GM18868 (cell line): ENCODE data around the gene ZDHHC14.
A peak's percentile ranks its signal among the peaks of the same experiment; 100 is the strongest.
"Not testable (repeated sequence)": the region's sequence is repeated elsewhere in the genome, so short reads cannot be mapped to it uniquely, and the experiment has no call there.

Experiments
- ATAC-seq: cut with Tn5 transposase; IDR thresholded peaks from one replicate; pipeline ENCODE4 v1.9.1; 2021; ENCODE audit warnings: mild to moderate bottlenecking, moderate library complexity; ENCODE audit not compliant: unreplicated experiment

ZDHHC14 gene

DNA sequence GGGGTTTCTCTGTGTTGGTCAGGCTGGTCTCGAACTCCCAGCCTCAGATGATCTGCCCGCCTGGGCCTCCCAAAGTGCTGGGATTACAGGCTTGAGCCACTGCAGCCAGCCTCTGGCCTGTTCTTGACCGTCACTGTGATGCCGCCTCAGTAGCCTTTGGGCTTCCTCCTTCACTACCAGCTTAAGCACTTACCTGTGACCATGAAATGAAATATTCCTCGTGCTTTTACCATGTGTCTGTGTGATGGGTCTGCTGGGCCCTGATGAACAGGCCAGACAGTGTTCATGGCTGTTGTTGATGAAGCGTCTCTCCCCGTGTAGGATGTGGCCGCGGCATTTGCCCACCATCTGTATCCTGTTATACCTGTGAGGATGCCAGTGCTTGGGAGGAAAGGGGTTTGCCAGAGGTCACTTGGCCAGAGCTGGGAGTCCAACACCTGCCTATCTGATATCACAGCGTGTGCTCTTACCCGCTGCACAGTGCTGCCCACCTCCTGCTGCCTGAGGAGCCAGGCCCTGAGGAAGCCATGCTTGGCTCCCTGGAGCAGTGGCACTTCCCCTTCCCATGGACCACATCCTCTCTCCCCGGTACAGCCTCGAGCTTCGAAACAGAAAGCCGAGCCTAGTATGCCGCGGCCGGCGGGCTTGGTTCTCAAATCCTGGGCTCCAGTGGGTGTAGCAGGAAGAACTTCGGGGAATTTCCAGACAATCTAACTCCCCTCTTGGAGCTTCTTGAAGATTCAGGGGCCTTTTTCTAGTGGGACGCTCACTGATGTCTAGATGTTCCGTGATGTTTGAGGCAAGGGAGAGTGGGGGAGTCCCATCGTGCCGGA lies 167.9 kb downstream of the ZDHHC14 start:
- no peak for ATAC-seq

GRCh38 chr6:157549468-157549745 lies 168.4 kb downstream of the ZDHHC14 start:
- no peak for ATAC-seq

DNA sequence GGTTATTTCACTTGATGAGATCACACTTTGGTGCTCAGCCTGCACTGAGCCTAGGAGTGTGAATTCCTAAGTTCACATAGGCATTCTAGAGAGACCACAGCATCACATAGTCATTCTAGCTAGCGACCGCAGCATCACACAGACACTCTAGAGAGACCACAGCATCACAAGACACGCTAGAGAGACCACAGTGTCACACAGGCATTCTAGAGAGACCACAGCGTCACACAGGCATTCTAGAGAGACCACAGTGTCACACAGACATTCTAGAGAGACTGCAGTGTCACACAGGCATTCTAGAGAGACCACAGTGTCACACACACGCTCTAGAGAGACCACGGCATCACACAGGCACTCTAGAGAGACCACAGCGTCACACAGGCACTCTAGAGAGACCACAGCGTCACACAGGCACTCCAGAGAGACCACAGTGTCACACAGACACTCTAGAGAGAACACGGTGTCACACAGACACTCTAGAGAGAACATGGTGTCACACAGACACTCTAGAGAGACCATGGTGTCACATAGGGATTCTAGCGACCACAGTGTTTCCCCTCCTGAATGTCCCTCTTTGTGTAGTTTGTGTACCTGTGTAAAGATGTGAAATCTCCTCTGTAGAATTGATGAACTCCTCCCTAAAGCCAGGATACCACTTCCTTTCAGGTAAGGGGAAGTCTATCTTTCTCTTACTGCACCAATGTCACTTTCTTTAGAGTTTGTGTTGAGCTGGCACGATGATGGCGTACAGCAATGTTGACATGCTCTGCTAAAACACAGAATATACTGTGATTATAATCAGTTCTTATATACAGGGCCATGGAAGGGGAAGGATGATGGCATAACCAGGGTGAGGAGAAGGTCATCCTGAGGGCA lies 169.4 kb downstream of the ZDHHC14 start:
- no peak for ATAC-seq

DNA sequence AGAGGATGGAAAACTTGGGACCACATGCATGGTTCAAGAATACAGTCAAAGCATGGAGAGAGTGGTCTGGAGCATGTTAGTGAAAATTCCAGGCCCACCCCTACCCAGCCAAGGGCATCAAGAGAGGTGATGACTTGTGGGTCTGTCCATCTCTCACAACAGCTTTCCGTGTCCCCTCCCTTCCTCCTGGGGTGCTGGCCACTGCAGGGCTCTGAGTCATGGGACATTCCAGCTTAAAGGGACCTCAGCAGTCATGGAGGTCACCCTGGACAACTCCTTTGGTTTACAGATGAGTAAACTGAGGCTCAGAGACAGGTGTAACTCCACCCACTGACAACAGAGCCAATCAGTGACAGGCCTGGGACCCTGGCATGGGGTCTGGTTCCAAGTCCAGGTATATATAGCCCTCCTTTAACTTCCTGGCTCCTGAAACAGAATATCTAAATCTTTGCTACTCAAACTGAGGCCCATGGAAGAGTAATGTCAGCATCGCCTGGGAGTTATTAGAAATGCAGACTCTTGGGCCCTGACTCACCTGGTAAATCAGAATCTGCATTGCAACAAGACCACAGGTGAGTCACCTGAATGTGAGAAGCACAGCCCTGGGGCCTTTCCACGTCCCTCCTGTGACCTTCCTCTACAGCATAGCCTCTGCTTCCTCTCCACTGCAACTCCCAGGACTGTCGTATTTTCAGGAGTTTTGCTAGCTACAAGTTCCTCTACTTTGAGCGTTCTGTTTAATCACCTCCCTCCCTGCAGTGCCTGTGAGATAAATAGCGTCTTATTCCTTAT lies 170.2 kb downstream of the ZDHHC14 start:
- ATAC-seq: no peak

DNA sequence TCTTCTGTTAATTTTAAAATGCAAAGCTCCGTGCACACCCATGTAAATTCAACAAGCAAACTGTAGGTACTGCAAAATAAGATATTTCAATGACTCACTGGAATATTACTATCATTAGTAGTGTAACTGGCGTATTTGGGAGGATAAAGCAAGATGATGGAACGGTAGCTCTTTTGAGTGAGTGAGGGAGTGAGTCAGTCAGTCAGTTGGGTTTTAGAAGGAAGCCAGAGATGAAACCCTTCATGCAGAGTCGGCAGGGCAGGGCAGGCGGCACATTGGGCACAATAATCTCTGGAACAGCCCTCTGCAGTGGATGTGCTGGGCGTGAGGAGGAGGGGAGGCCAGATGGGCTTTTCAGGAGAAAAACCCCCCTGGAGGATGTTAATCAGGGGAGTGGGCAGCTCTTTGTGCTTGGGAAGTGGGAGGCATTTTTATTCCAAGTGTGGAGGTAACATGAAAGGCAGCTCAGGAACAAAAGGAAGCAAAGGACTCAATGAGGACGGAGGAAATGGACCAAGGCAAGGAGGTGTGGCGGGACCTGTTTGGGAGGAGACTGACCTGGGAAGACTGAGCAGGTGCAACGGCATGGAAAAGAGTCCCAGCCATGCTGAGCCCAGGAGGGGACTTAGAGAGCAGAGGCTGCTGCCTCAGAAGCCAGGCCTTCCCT lies 171.2 kb downstream of the ZDHHC14 start:
- ATAC-seq: no peak

DNA sequence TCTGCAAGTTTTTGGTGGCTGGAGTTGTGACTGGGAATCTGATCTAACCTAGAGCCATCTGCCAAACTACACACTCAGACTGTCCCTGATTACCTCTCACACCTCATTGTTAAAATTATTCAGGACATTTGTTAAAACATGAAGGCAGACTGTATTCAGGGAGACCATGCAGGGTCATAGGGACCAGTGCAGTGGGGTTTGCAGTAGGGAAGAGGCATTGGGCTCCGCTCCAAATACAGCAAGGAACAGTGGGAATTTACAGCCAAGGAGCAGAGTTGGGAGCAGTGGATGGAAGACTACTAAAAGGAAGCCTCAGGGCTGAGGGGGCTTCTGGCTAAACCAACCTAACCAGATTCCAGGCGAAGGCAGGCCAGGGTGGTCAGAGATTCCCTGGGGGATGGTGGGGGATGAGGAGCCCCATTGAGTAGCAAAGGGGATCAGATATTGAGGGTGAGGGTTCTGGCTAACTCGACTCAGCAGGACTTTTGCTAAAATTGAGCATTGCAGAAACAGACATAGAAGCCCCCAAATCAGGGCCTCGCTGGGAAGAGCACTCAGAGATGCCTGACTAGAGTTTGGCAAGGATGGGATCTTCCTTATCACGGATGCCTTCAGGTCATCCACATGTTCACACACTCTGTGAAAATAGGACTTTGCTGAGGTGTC lies 172.0 kb downstream of the ZDHHC14 start:
- ATAC-seq: no peak

- ATAC-seq: no peak
Measured at GRCh38 chr6:157554747-157555146, 173.8 kb downstream of the ZDHHC14 start.

GRCh38 chr6:157555455-157556143 lies 174.6 kb downstream of the ZDHHC14 start:
- ATAC-seq: no peak

DNA sequence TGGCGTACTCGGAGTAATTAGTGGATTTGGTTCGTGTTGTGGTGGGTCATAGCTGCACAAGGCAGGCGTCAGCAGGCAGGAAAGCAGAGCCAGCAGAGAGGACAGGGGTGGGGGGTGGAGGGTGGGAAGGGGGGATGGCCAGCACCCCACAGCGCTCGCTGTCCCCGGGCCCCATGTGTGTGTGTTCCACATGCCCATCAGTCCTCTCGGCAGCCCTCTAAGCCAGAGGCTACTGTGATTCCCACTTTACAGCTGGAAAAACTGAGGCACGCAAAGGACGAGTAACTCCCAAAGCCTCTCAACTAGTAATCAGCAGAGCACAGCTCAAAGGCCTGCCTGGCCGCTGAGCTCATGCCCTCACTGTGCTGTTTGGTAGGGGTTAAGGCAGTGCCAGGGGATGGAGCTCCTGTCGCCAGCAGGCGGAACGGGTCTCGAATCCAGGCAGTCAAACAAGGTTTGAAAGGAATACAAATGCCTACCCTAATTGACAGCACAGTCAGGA lies 175.2 kb downstream of the ZDHHC14 start:
- no peak for ATAC-seq

DNA sequence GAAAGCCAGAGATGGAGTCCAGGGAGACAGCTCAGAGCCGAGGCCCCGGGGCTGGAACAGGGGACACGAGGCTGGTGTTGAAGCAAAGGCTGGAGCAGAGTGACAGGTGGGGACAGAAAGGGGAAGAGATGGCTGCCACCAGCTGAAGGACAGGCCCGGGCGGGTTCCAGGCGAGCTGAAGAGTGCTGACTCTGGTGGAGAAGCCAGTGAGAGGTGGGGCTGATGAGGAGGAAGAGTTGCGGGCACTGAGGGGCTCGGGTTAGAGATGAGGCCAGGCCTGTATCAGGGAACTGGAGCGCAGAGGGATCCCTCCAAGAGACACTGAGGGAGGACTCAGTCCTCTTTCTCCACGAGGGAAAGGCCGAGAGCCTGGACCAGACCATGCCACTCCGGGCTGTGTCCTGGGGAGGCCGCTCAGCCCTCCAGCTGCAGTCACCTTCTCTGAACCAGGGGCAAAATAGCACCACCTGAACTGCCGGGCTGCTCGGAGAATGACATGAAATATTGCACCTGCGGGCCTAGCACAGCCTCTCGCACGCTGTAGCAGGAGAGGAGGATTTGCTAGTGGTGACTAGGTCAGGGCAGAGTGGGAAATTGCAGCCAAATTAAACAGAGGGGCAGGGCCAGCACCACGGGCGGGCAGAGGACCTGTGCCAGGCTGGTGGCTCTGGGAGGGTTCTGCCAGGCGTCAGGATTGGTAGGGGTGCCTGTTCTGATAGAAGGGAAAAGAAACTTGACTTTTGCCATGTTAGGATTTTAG lies 175.9 kb downstream of the ZDHHC14 start:
- ATAC-seq: no peak

- ATAC-seq: peak; percentile 41
Measured at GRCh38 chr6:157557559-157557958, 176.6 kb downstream of the ZDHHC14 start.

- no peak for ATAC-seq
Measured at GRCh38 chr6:157558049-157558448, 177.1 kb downstream of the ZDHHC14 start.

DNA sequence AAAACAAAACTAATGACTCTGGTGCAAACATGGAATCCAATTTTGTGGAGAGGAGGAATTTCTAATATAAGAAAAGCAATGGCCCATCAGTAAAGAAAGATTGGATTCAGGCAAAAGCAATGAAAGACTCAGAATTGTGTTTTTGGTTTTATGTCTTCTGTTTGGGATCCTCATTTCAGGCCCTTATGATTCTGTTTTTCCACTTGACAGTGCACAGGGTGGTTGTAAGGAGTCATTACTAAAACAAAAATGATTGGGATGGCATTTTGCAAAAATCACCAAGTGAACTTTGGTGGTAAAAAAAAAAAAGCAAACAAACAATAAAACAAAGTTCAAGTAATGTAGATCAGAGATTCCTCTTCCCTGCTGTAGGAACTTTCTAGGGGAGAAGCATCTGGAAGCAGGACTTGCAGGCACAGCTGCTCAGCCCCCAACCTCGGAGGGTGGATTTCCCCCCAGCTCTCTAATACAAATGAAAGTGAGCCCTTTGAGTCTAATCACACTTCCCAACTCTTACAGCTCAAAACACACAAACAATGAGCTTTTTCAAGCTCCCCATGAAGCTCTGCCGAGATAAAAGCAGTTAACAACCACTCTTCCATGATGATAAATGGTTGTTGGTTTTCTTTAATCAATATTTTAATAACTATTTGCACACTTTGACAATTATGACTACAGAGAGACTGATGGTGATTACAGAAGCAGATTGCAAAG lies 177.7 kb downstream of the ZDHHC14 start:
- ATAC-seq: no peak

DNA sequence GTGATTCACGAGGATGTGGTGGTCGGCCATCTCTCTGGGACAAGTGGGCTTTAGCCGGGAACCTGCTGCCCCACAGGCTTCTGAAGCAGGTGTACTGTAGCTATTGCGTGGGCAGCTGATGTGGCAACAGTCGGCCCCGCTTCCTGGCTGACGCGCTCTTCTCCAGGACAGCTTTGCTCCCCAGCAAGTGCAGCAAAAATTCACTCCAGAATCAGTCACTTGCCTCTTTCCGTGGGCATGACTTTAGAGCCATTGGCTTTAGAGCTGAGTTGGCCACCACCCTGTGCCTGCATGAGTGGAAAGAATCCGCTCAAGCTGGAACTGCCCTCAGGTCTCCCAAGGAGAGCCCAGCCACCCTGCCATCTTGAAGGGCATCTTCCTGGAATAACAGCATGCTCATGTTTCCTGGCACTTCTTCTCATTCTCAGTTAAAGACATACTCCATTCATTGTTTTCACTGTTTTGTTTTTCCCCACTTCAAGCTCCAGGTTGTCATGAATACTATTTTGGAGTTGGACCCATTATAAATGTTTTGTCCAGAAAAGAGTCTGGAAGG lies 178.3 kb downstream of the ZDHHC14 start:
- no peak for ATAC-seq

- ATAC-seq: not testable (repeated sequence)
Measured at GRCh38 chr6:157560063-157560462, 179.1 kb downstream of the ZDHHC14 start.

GRCh38 chr6:157560691-157561413 lies 179.9 kb downstream of the ZDHHC14 start:
- no peak for ATAC-seq

DNA sequence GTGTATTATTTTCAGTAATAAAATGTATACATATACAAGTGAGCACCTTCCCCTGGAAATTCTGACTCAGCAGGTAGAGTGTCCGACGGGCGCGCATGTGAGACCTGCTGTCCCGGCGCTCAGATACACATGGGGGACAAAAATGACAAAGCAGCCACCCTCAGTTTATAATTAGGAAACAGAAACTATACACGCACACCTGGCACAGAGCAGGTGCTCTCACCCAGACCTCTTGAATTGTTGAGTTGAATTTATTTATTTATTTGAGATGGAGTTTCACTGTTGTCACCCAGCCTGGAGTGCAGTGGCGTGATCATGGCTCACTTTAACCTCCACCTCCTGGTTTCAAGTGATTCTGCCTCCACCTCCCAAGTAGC lies 180.4 kb downstream of the ZDHHC14 start:
- peak; percentile 32 for ATAC-seq
